Endothelial cell of umbilical vein (primary cell): Measurements from ENCODE around the gene MASP2.

Experiments used
- EZH2 ChIP-seq: IDR thresholded peaks from 2 replicates; pipeline ENCODE4 v1.6.1; 2012; ENCODE audit warnings: borderline replicate concordance, low read depth, mild to moderate bottlenecking, moderate library complexity, low read length, inconsistent platforms; ENCODE audit not compliant: severe bottlenecking
- JUN ChIP-seq: IDR thresholded peaks from 2 replicates; pipeline ENCODE4 v1.6.1; 2011; ENCODE audit warnings: borderline replicate concordance, low read depth; ENCODE audit not compliant: insufficient read length, insufficient read depth
- POLR2A ChIP-seq: IDR thresholded peaks from 2 replicates; pipeline ENCODE4 v1.6.1; 2012; ENCODE audit warnings: low read depth, mild to moderate bottlenecking, control low read depth, low read length
- TF ChIP-seq, protein P1 (sequence below): IDR thresholded peaks from 2 replicates; pipeline ENCODE4 v1.6.1; 2011; ENCODE audit not compliant: insufficient read depth, insufficient read length
- TF ChIP-seq, protein P2 (sequence below), 2 donors: IDR thresholded peaks; 1 replicate in 1 of 2; 2 replicates in 1 of 2; pipeline ENCODE4 v1.5.1; 2011; ENCODE audit warnings: low read length in 2 of 2, mild to moderate bottlenecking in 2 of 2, moderate library complexity in 2 of 2, control low read depth in 1 of 2, inconsistent platforms in 1 of 2, low read depth in 1 of 2; ENCODE audit not compliant: insufficient read depth in 1 of 2; ENCODE audit errors: extremely low read depth in 1 of 2

DNA sequence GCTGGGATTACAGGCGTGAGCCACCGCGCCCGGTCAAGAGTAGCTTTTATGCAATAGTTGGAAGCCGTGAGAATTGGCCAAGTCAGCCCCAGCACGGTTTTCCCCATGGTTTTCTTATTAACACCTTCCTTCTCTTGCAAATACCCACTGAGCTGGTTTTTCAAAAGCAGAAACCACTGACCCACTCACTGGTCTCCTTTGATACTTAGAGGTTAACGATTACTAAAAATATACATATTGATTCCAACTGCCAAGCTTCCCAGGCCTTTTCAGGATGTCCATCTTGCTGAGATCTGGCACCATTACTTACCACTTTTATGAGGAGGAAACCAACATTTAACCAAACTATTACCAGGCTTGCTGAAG, 60.5 kb downstream of the MASP2 start:
- TF ChIP-seq POLR2A = no peak
- TF ChIP-seq EZH2 = no peak
- TF ChIP-seq, protein P1, sequence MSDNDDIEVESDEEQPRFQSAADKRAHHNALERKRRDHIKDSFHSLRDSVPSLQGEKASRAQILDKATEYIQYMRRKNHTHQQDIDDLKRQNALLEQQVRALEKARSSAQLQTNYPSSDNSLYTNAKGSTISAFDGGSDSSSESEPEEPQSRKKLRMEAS = no peak
- no peak for TF ChIP-seq JUN
- TF ChIP-seq, protein P2, sequence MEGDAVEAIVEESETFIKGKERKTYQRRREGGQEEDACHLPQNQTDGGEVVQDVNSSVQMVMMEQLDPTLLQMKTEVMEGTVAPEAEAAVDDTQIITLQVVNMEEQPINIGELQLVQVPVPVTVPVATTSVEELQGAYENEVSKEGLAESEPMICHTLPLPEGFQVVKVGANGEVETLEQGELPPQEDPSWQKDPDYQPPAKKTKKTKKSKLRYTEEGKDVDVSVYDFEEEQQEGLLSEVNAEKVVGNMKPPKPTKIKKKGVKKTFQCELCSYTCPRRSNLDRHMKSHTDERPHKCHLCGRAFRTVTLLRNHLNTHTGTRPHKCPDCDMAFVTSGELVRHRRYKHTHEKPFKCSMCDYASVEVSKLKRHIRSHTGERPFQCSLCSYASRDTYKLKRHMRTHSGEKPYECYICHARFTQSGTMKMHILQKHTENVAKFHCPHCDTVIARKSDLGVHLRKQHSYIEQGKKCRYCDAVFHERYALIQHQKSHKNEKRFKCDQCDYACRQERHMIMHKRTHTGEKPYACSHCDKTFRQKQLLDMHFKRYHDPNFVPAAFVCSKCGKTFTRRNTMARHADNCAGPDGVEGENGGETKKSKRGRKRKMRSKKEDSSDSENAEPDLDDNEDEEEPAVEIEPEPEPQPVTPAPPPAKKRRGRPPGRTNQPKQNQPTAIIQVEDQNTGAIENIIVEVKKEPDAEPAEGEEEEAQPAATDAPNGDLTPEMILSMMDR (IDR thresholded peaks at IDR 0.05; ENCODE audit: extremely low read depth in 1 of 2, insufficient read depth in 1 of 2, low read depth in 1 of 2, low read length in 2 of 2) = no peak
